Lower leg skin (tissue), 4 donors: ENCODE data around the gene TGFBR2. TPM values are rescaled to one million over a fixed set of nuclear protein-coding genes. Genes with fewer than 3 reads are reported as not detected.

ENCODE experiments used
- DNase-seq, 2 donors: peaks; one replicate each; pipeline ENCODE4 v3.0.0-alpha.2; 2019; ENCODE audit warnings: low spot score in 2 of 2
- H3K4me3 ChIP-seq: fragments of 200-600 bp; sonication (generic); 2 replicates; pipeline ENCODE4 v1.5.1; 2017; ENCODE audit warnings: mild to moderate bottlenecking, low read depth; ENCODE audit not compliant: poor library complexity, severe bottlenecking
- POLR2A ChIP-seq, 2 donors: fragments of 450-650 bp; IDR thresholded peaks; one replicate each; pipeline ENCODE4 v1.6.1; 2016 to 2017; ENCODE audit warnings: antibody characterized with exemption in 2 of 2, mild to moderate bottlenecking in 1 of 2, moderate library complexity in 1 of 2
- WGBS, 2 donors: methylation state at CpG; one replicate each; pipeline ENCODE4 v1.1.5; 2018; 5-methylcytosine and 5-hydroxymethylcytosine counted together
- intact Hi-C: fragments of 100-400 bp; cut with DNase I; formaldehyde crosslinking; loops from one replicate; pipeline ENCODE4 v1.15.0; 2023; ENCODE audit warnings: low total_unique reads
- total RNA-seq, 4 donors: library from RNA; depleted of rRNA; stranded (reverse); fragments of >200 nt; gene quantifications; one replicate each; pipeline ENCODE4 v1.1.0, GENCODE V29; 2016
- TF ChIP-seq, protein P1 (sequence below), 3 donors: fragments of 450-650 bp; IDR thresholded peaks; one replicate each; pipeline ENCODE4 v1.5.1; 2016; ENCODE audit warnings: antibody characterized with exemption in 3 of 3, mild to moderate bottlenecking in 3 of 3, moderate library complexity in 2 of 3

Gene TGFBR2
- total RNA-seq, 4 donors from 2014 or later: 57.8 to 109 (median 71.4) TPM

DNA sequence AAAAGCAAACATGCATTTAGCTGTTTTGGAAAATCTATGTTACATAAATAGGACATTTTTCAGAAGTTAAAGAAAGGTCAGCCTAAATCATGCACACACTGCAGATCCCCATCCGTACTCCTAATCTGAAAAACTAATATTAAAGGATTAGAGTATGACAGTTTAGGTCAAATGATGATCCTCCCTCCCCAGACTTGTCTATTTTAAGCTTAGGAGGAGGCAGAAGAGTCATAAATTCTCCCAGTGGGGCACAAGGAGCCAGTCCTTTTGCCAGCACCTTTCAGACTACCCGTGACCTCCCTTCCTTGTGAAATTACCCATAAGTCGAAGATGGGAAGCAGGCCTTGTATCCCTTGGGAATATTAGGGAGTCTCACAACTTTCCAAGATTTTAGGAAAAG is 78.0 kb downstream of the TGFBR2 start:
- H3K4me3 ChIP-seq: no peak overlapping the region
- WGBS, 2 donors: 47 to 70% methylated on average over 3 of the region's 3 CpGs
- no peak for DNase-seq
- TF ChIP-seq, protein P1, sequence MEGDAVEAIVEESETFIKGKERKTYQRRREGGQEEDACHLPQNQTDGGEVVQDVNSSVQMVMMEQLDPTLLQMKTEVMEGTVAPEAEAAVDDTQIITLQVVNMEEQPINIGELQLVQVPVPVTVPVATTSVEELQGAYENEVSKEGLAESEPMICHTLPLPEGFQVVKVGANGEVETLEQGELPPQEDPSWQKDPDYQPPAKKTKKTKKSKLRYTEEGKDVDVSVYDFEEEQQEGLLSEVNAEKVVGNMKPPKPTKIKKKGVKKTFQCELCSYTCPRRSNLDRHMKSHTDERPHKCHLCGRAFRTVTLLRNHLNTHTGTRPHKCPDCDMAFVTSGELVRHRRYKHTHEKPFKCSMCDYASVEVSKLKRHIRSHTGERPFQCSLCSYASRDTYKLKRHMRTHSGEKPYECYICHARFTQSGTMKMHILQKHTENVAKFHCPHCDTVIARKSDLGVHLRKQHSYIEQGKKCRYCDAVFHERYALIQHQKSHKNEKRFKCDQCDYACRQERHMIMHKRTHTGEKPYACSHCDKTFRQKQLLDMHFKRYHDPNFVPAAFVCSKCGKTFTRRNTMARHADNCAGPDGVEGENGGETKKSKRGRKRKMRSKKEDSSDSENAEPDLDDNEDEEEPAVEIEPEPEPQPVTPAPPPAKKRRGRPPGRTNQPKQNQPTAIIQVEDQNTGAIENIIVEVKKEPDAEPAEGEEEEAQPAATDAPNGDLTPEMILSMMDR (IDR thresholded peaks at IDR 0.05): no peak
- no peak for TF ChIP-seq POLR2A (IDR thresholded peaks at IDR 0.05)
- intact Hi-C loops: no loop called here

DNA sequence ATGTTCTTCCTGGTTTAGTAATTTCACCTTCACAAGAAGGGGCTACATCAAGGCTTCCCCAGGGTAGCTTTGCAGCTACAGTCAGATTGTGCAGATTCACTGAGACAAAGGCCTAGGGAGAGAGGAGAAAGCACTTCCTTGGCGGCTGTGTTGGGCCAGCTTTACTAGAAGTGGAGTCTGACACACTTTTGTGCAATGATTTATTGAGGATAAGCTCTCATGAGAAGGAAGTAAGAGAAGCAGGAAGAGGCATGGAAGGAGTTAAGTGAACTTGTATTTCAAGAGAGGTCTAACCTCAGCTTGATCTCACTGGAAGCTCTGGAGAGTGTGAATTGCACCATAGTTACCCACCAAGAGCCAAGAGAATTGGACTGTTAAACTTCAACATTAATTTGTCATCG is 78.9 kb downstream of the TGFBR2 start:
- TF ChIP-seq, protein P1 (IDR thresholded peaks at IDR 0.05): no peak
- no peak for TF ChIP-seq POLR2A (IDR thresholded peaks at IDR 0.05)
- no peak for DNase-seq
- H3K4me3 ChIP-seq: no peak overlapping the region
- 85 to 87% methylated on average over 2 of the region's 2 CpGs for WGBS, 2 donors
- intact Hi-C loops: no loop called here

DNA sequence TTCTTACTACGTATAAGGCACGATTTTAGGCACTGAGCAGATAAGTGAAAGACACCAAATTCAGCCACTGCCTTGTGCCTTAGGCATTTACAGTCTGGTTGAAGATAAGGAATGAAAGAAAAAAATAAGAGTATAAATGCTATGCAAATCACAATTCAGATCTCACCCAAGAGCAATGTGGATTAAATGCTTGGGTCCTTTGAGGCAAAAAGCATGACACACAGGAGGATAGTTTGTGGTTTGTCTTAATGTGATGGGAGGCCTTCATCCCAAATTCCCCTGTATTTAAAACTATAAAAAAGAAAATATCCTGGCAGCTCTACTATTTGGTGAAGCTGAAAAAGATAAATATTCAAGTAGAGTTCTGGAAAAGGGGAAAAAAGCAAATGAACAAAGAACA is 79.8 kb downstream of the TGFBR2 start:
- 85 to 86% methylated on average over 2 of the region's 2 CpGs for WGBS, 2 donors
- intact Hi-C loops: no loop called here
- no peak overlapping the region for H3K4me3 ChIP-seq
- TF ChIP-seq, protein P1 (IDR thresholded peaks at IDR 0.05): no peak
- no peak for TF ChIP-seq POLR2A (IDR thresholded peaks at IDR 0.05)
- DNase-seq: no peak

DNA sequence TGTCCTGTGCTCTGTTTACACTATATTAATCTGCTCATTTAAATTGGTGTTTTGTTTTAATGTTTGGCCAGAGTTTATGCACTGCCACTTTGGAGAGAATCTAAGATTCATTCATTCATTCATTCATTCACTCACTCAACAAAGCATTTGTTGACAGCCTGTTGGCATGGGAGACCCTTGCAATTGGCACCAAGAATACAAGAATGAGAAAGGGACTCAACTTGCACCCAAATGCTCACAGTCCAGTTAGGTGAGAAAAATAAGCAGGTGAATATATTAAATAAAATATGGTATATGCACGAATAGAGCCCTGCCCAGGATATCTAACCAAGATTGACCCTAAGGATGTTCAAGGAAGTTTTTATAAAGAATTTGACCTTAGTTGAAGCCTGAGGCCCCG is 80.4 kb downstream of the TGFBR2 start:
- intact Hi-C loops: no loop called here
- WGBS, 2 donors: 81 to 88% methylated on average over 2 of the region's 2 CpGs
- H3K4me3 ChIP-seq: no peak overlapping the region
- DNase-seq: no peak
- TF ChIP-seq, protein P1 (IDR thresholded peaks at IDR 0.05): no peak
- TF ChIP-seq POLR2A (IDR thresholded peaks at IDR 0.05): no peak

DNA sequence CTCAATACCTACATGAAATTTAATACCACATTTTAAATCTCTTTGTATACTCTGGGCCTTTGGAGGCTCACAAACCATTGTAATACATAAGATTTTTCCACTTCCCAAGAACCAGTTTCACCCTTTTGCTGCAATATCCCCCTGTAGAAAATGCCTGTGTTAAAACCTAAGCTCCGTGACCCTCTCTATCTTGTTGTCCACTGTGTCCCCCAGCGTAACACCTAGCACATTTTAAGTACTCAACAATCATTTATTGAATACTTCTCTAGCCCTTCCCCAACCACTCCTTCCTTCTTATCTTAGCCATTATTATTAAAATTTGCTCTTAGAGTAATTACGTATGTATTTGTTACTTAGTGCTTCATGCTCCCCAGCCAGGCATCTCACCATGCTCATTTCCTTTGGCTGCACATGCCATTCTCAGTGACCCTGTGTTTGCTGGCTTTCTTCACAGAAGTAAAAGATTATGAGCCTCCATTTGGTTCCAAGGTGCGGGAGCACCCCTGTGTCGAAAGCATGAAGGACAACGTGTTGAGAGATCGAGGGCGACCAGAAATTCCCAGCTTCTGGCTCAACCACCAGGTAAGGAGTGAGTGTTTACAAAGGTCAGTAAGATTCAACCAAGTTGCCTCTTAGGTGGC is 81.6 kb downstream of the TGFBR2 start:
- no peak for TF ChIP-seq POLR2A (IDR thresholded peaks at IDR 0.05)
- TF ChIP-seq, protein P1 (IDR thresholded peaks at IDR 0.05): no peak
- no peak overlapping the region for H3K4me3 ChIP-seq
- WGBS, 2 donors: 88 to 91% methylated on average over 8 of the region's 8 CpGs
- no peak for DNase-seq
- intact Hi-C loops: no loop called here
